ENCODE data around the gene DHRS7.

Gene DHRS7

DNA sequence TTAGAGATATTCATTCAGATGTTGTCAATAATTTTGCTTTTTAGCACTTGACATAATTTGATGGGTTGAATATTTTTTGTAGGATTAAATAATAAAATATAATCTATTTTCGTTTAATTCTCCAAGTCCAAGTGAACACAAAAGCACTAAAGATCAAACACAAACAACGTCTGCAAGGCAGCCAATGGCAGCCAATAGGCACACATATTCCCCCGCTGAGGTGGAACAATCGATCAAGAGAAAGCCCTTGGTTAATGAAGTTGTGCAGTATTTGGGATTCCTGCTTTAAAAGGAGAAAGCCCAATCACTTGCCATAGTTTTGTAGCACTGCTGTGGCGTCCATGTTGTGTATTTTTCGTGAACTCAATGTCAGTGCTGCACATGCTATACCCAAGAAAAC is 1.5 kb downstream of the DHRS7 start:
- H3K27ac ChIP-seq, result peak overlapping the region in 1 of 2 donors; percentile 92
- no peak for DNase-seq (ENCODE audit: low spot score)
- TF ChIP-seq, protein P1, sequence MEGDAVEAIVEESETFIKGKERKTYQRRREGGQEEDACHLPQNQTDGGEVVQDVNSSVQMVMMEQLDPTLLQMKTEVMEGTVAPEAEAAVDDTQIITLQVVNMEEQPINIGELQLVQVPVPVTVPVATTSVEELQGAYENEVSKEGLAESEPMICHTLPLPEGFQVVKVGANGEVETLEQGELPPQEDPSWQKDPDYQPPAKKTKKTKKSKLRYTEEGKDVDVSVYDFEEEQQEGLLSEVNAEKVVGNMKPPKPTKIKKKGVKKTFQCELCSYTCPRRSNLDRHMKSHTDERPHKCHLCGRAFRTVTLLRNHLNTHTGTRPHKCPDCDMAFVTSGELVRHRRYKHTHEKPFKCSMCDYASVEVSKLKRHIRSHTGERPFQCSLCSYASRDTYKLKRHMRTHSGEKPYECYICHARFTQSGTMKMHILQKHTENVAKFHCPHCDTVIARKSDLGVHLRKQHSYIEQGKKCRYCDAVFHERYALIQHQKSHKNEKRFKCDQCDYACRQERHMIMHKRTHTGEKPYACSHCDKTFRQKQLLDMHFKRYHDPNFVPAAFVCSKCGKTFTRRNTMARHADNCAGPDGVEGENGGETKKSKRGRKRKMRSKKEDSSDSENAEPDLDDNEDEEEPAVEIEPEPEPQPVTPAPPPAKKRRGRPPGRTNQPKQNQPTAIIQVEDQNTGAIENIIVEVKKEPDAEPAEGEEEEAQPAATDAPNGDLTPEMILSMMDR (IDR thresholded peaks at IDR 0.05), result no peak
- peak overlapping the region; percentile 86 for H3K4me3 ChIP-seq

DNA sequence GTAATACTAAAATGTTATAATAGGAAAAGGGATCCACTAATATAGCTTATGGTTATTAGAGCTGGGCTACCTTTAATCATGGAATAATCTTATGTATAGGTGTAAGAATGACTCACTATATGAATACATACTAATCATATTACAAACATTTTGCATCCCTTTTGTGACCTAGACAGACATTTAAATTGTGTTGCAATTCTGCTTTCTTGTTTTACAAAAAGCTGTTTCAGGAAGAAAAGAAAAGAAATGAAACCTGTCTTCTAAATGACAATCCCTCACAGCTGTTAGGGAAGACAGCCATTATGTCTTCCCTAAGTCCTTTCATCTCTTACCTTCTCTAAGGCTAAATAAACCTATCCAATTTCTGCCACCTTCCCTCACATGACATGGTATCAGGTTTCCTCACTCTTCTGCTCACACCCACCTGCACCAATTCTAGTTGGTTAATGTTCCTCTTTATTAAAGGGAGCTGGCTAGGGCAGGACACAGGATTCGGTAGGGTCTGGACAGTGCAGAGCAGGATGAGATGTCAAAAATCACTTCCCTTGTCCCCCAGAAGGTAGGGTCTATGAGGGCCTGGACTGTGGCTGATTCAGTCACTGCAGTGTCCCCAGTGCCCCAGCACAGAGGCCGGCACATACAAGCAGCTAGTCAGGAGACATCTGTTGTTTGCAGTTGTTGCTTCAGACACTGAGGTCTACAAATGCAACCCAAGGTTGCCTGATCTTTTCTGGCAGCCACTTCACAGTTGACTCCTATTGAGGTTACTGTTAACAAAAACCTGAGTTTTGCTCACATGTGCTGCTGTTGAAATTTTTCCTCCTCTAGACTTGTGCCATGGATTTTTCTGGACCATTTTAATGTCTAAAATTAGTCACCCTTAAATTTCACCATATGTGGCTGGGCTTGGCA is 3.7 kb downstream of the DHRS7 start:
- no peak for DNase-seq (ENCODE audit: low spot score)
- no peak overlapping the region for H3K4me3 ChIP-seq
- H3K27ac ChIP-seq, result peak overlapping the region in 1 of 2 donors; percentile 76
- TF ChIP-seq, protein P1 (IDR thresholded peaks at IDR 0.05), result no peak

DNA sequence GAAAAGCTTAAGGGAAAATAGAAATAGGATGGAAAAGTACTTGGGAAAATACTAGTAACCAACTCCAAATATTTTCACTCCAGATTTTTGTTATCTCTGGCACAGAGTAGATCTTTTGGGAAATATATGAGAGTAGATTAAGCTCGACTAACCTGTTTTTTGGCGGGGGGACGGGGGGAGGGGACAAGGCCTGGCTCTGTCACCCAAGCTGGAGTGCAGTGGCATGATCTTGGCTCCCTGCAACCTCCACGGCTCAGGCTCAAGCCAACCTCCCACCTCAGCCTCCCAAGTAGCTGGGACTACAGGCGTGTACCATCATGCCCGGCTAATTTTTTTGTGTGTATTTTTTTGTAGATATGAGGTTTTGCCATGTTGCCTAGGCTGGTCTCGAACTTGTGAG is 4.8 kb downstream of the DHRS7 start:
- H3K27ac ChIP-seq, result peak overlapping the region in 1 of 2 donors; percentile 66
- H3K4me3 ChIP-seq, result no peak overlapping the region
- DNase-seq (ENCODE audit: low spot score), result no peak
- TF ChIP-seq, protein P1 (IDR thresholded peaks at IDR 0.05), result no peak

DNA sequence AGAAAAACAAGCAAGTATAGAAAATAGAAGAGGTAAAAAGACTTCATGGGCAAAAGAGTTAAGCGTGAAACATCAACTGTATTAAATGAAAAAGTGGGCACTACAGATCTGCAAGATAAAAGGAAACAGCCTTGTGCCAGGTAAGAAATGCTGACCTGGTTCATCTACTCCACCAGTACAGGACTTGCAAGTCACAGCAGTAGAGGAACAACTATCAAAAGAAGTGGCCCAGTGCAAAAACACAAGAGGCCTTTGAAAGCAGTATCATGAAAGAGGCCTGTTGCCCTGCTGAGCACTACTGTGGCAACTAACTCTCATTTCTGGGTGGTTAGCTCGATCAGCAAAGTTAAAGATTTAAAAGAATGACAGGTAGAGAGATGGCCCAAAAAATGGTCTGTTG is 10.5 kb downstream of the DHRS7 start:
- no peak overlapping the region for H3K27ac ChIP-seq
- no peak overlapping the region for H3K4me3 ChIP-seq
- no peak for DNase-seq (ENCODE audit: low spot score)
- TF ChIP-seq, protein P1 (IDR thresholded peaks at IDR 0.05), result no peak

DNA sequence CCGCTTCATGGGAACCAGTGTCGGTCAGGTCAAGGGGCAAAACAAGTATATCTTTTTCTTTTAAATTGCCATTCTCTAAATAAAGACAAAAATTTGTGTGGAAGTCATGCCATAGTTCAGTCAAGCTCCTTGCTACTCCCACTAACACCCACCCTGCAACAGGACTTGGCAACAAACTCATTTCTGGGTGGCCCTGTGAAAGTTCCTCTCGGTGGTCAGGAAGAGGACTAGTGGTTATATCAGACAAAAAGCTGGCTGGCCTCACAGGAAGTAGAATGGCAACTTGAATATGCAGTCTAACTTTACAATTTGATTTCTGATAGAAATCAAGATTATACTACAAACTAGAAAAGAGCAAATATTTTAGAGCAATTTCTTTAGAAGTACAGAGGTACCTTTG is 11.2 kb downstream of the DHRS7 start:
- Histone ChIP-seq H3K4me3 (no peak overlapping the region), H3K27ac (peak overlapping the region in 1 of 2 donors; percentile 18)
- DNase-seq (ENCODE audit: low spot score), result no peak
- TF ChIP-seq, protein P1 (IDR thresholded peaks at IDR 0.05), result no peak

DNA sequence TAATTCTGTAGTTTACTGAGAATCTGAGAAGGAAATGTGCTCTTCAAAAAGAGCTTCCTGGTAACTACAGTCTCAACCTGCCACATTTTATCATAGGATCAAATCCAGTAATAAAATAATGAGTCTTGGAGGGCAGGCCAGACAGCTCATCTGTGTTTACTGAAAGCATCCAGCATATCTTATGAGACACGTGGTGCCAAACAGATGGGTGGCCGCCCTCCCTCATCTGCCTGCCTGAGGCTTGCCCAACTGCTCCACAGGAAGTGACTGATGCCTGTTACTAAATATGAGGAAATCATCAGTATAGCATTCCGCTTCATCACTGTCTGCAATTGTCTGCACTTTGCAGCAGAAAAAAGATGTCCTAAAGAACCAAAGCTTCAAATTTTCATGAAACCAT is 13.5 kb downstream of the DHRS7 start:
- DNase-seq (ENCODE audit: low spot score), result peak; percentile 80
- Histone ChIP-seq H3K27ac (peak overlapping the region in 1 of 2 donors; percentile 39), H3K4me3 (no peak overlapping the region)
- TF ChIP-seq, protein P1 (IDR thresholded peaks at IDR 0.05), result no peak

DNA sequence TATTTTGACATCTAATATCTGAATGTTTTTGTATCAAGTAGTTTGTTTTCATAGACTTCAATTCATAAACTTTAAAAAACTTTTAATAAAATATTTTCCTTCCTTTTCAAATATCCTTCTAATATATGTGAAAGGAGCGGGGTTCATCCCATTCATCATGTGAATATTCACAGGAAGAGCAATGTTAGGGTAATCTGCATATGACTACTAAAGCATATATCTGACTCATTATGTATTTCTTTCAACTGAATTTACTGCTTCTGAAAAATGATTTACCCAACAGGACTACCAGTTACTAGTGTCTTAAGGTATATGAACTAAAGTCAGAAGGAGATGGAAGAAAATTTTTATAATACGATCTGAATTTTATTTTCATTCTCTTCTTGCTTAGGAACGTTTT is 30.5 kb downstream of the DHRS7 start:
- no peak overlapping the region for H3K4me3 ChIP-seq
- TF ChIP-seq, protein P1 (IDR thresholded peaks at IDR 0.05), result no peak
- H3K27ac ChIP-seq, result no peak overlapping the region
- DNase-seq (ENCODE audit: low spot score), result no peak

All from coronary artery (tissue), 2 donors.